HG03045 (cell line): Measurements from ENCODE around the gene SLC34A2.
"Not testable (repeated sequence)": the region's sequence is repeated elsewhere in the genome, so short reads cannot be mapped to it uniquely, and the experiment has no call there.

Experiments used
- ATAC-seq: cut with Tn5 transposase; IDR thresholded peaks from one replicate; pipeline ENCODE4 v1.9.1; 2021; ENCODE audit warnings: mild to moderate bottlenecking, moderate library complexity; ENCODE audit not compliant: unreplicated experiment

SLC34A2 gene

DNA sequence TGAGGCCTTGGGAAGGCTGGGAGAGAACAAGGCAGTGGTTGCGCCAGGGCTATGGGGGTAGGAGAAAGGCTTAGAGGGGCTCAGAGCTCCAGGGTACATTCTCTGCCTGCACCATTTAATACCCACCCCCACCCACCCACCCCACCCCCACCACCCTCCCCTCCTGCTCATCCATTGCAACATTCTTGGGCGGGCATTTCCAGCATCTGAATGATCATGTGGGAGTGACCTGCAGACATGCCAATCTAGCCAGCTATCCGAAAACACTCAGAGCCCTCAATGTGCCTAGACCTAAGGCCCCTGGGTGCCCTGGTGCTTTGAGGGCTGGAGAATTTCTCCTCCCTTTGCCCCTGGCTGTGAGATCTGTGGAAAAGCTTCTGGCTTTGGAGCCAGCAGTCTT is 3.1 kb downstream of the SLC34A2 start:
- no peak for ATAC-seq

DNA sequence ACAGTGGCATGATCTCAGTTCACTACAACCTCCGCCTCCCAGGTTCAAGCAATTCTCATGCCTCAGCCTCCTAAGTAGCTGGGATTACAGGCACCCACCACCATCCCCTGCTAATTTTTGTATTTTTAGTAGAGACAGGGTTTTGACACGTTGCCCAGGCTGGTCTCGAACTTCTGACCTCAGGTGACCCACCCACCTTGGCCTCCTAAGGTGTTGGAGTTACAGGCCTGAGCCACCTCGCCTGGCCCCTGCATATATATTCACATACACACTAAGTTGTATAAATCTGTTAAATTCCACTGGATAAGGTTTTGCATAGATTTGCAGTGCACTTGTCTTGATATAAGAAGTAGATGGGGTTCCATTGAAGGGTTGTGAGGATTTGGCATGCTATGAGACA is 5.8 kb downstream of the SLC34A2 start:
- not testable (repeated sequence) for ATAC-seq

DNA sequence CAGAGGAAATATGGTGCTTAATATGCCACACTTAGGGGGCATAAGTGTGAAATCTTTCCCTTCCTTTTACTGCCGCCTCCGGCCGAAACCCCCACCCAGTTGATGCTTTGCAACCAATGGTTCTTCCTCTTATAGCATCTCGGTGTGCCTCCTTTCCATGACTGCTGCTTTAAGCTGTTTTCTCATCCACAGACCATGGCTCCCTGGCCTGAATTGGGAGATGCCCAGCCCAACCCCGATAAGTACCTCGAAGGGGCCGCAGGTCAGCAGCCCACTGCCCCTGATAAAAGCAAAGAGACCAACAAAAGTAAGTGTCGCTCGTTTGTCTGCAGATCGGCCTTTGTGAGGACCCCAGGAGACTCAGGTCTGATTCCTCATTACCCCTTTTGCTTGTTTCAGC is 6.7 kb downstream of the SLC34A2 start:
- ATAC-seq: no peak

DNA sequence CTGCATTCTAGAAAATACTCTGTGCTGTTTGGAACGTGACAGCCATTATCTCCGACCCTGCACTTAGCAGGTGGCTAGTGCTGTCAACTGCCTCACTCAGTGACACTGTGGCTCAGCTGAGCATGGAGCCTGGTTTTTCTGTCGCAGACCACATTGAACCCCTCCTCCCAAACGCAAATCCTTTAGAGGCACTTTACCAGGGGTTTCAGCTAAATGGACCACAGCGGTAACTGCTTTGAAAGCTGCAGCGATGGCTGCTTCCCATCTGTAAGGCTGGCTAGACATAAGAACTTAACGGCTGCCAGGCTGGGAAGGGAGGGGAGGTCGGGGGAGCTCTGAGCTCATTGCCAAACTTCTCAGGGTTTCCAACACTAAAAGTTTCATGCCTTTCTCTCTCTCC is 8.1 kb downstream of the SLC34A2 start:
- ATAC-seq: no peak

DNA sequence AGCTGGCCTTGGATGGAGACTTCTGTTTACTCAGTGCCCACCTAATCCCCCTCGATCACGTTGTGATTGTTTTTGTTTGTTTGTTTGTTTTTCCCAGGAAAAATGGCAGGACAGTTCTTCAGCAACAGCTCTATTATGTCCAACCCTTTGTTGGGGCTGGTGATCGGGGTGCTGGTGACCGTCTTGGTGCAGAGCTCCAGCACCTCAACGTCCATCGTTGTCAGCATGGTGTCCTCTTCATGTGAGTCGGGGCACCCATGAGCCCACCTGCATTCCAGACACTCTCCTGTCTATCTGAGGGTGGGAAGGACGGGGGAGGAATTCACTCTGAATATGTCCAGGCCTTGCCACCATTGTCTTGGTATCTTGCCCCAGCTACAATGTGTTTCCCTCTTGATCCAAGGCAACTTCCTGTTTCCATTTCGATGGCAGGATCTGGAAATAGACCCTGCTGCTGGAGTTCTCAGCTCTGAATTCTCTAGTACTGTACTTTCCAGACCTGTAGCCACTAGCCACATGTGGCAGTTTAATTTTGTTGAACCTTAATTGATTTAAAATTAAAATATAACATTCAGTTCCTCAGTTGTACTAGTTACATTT is 10.5 kb downstream of the SLC34A2 start:
- ATAC-seq: no peak

DNA sequence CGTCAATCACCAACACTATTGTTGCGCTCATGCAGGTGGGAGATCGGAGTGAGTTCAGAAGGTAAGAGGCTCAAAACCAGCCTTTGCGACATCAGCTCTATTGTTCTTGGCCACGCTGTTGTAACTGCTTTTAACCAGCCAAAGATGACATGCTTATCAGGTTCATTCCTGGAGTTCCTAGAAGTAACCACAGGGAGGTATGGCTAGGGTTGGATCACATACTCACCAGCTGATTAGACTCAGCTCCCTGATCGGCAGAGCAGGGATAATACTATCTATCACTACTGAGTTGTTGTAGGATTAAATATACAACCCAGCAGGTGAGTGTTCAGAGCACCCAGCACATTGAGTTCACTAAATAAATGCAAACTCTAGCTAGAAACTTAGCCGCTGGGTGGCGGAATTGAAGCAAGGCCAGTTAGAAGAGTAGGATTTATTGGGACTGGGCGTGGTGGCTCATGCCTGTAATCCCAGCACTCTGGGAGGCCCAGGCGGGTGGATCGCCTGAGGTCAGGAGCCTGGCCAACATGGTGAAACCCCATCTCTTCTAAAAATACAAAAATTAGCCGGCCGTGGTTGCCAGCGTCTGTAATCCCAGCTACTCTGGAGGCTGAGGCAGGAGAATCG is 12.4 kb downstream of the SLC34A2 start:
- no peak for ATAC-seq

DNA sequence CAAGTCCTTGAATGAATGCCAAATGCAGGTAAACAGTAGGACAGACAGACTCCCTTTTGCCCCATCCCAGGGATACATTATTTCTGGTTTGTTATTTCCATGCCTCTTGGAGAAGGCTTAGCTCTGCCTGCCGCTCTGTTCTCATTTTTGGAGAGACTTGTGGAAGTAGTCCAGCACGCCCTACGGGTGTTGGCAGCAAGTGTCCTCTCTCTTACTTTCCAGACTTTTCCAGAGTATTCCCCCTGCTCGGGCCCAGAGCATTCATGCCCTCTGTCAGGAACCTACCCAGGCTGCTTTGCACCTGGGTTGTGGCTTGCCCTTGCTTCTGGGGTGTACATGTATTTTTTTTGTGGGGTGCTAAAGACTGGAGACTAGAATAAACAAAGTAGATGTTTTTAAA is 15.3 kb downstream of the SLC34A2 start:
- no peak for ATAC-seq

DNA sequence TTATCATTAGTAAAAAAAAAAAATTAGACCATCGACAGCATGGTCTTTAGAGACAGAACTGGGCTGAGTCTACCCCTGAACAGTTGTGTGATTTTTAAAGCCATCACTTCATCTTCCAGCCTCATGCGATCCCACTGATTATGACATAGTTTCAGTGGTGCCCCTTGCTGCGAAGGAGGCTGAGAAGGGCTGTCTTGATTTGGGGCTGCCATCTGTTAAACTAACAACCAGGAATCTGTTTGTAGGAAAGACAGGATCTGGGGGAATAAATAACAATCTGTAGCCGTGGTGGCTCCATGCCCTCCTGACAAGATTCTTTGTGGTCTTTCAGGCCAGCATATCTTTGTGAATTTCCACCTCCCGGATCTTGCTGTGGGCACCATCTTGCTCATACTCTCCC is 17.1 kb downstream of the SLC34A2 start:
- ATAC-seq: no peak

DNA sequence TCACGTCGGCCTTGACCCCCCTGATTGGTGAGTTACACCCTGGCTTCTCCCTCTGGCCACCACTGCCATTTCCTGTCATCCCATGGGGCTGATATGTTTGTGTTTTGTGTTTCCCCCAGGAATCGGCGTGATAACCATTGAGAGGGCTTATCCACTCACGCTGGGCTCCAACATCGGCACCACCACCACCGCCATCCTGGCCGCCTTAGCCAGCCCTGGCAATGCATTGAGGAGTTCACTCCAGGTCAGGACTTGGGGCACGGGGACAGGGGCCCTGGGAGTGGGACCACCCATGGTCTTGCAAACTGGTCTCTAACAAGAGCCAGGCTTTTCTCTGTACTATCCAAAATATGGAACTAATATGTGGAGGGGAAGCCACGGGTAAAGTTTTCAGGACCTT is 18.7 kb downstream of the SLC34A2 start:
- ATAC-seq: no peak

DNA sequence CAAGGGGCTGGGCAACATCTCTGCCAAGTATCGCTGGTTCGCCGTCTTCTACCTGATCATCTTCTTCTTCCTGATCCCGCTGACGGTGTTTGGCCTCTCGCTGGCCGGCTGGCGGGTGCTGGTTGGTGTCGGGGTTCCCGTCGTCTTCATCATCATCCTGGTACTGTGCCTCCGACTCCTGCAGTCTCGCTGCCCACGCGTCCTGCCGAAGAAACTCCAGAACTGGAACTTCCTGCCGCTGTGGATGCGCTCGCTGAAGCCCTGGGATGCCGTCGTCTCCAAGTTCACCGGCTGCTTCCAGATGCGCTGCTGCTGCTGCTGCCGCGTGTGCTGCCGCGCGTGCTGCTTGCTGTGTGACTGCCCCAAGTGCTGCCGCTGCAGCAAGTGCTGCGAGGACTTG is 20.6 kb downstream of the SLC34A2 start:
- no peak for ATAC-seq

DNA sequence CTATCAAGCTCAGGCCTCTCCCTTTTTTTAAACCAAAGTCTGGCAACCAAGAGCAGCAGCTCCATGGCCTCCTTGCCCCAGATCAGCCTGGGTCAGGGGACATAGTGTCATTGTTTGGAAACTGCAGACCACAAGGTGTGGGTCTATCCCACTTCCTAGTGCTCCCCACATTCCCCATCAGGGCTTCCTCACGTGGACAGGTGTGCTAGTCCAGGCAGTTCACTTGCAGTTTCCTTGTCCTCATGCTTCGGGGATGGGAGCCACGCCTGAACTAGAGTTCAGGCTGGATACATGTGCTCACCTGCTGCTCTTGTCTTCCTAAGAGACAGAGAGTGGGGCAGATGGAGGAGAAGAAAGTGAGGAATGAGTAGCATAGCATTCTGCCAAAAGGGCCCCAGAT is 21.5 kb downstream of the SLC34A2 start:
- no peak for ATAC-seq

DNA sequence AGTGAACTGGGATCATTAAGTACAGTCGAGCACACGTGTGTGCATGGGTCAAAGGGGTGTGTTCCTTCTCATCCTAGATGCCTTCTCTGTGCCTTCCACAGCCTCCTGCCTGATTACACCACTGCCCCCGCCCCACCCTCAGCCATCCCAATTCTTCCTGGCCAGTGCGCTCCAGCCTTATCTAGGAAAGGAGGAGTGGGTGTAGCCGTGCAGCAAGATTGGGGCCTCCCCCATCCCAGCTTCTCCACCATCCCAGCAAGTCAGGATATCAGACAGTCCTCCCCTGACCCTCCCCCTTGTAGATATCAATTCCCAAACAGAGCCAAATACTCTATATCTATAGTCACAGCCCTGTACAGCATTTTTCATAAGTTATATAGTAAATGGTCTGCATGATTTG is 22.3 kb downstream of the SLC34A2 start:
- no peak for ATAC-seq

DNA sequence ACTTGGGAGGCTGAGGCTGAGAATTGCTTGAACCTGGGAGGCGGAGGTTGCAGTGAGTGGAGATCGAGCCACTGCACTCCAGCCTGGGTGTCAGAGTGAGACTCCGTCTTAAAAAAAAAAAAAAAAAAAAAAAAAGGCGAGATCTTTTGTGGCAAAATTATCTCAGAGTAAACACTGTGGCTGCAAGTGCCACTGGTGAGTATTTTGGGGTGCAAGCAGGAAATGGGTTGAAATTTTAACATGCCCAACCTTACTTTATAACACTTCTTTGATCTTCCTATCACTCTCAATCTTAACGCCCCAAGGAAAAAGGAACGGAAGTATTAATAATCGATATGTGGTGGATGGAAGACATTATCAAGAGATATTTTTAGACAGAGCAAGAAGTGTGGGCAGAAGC is 32.1 kb downstream of the SLC34A2 start:
- ATAC-seq: no peak

DNA sequence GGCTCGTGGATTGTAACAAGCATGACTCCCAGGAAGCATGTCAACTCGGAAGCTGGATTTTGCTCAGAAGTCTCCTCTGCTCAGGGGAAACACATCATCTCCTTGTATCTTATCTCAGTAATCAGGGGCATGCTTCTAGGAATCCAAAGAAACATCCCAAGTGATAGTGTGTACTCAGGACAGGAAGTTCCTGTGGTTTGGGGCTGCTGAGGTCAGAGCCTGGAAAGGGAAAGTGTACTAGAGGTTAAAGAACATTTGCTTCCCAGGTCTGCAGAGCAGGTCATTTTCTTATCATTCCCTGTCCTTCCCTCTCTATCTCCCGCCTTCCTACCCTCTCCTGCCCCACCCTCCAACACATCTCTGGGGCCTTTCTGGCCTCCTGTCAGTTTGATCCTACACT is 38.8 kb downstream of the SLC34A2 start:
- no peak for ATAC-seq

DNA sequence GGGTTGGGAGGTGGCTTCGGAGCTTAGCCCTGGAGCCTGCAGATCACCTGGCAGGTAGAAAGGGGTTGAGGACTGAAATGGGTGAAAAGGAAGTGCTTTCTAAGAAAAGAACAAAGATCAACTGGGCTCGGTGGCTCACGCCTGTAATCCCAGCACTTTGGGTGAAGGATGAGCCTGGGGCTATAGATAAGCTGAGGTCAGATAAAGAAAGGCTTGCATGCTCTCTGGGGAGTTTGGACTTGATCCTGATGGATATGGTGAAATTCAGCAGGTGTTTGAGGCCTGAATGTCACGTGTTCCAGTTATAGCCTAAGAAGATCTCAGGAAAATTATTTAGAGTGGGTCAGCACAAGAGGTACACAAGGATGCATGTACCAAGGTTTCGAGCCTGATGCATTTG is 40.8 kb downstream of the SLC34A2 start:
- ATAC-seq: no peak

DNA sequence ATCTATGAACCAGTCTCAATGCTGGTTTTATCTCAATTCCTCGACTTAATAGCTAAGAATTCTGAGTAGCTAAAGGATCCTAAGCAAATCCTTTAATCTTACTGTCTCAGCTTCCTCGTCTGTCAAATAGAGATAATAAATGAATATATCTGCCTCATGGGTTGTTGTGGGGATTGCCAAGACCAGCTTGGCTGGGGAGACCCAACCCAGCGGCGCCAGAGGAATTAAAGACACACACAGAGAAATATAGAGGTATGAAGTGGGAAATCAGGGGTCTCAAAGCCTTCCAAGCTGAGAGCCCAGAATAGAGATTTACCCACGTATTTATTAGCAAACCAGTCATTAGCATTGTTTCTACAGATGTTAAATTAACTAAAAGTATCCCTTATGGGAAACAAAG is 41.9 kb downstream of the SLC34A2 start:
- ATAC-seq: no peak

DNA sequence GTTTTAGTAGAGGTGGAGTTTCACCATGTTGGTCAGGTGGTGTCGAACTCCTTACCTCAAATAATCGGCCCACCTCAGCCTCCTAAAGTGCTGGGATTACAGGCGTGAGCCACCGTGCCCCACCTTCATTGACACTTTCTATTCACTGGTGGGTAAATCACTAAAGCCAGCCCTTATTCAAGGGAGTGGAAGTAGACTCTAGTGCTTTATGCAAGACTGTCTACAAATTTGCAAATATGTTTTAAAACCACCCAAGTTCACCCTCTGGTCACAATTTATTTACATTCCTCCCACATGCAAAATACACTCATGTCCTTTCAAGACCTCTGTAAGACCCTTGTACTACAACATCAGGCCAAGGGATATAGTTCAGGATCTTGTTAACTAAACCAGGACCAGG is 45.0 kb downstream of the SLC34A2 start:
- no peak for ATAC-seq

DNA sequence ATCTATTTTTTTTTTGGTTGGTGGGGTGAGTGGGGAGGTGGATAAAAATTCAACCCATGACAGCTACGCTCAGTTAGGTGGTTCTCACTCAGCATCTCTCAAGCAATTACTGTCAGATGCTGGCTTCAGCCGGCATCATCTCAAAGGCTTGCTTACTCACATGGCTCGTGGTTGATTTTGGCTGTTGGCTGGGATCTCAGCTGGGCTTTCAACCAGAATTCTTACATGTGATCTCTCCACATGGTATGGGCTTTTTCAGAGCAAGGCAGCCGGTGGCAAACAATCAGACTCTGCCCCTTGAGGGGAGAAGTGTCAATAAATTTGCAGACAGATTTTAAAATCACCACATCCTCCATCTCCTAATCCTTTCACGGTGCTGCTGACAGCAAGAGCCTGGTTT is 47.2 kb downstream of the SLC34A2 start:
- ATAC-seq: no peak

DNA sequence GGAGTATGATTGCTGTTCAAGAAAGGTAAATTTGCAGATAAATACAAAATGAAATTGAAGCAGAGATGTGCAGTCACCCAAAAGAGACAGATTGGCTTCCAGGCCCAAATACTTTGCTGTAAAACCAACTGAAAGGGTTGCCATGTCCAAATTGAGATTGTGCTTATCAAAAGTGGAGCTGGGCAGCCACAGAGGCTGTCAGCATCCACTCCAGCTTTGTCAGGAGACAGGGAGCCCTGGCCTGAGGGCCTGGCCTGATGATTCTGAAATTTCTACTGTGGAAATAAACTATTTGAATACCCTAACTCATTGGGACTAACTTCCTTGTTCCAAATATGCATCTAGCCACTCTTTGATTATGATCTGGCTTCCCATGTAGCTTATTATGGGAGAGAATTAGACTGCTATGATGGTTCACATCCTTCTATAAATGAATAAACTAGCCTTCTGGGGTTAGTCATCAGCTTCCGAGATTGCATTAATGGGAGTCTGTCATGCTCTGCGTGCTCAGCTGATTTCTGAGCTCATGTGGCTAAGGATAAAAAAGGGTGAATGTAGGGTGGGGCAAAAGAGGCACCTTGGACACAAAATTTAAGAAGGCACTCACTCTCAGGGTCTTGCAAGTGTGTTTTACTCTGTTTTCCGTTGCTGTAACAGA is 48.2 kb downstream of the SLC34A2 start:
- ATAC-seq: no peak

DNA sequence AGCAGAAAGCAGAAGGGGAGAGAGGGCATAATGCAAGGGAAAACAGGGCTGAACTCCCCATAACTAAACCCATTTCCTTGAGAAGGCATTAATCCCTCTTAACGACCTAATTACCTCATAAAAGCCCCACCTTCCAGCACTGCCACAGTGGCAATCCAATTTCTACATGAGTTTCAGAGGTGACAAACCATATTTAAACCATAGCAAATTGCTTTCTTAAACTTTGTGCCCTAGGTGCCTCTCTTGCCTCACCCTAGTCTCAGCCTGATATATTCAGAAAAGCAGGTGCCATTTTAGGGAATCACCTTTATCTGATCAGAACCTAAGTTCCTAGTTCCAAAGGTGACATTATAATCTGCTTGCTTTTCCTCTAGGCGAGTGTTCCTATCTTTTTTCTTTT is 48.9 kb downstream of the SLC34A2 start:
- no peak for ATAC-seq

DNA sequence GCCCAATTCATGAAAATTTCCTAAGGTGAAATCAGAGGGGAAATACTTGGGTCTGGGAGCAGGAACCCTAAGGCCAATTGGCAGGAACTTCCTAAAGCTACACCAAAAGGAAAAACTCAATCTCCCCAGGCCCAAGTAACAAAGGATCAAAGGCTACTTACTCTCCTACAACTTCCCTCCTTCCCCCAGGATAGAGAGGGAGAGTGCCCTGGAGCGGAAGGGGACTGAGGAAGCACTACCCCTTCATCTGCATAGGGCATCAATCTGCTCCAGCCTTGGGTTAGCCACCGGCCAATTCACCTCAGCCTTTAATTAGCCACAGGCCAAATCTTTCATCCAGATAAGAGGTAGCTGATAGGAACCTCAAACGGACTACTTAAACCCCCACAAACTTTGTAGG is 55.0 kb downstream of the SLC34A2 start:
- ATAC-seq: no peak

DNA sequence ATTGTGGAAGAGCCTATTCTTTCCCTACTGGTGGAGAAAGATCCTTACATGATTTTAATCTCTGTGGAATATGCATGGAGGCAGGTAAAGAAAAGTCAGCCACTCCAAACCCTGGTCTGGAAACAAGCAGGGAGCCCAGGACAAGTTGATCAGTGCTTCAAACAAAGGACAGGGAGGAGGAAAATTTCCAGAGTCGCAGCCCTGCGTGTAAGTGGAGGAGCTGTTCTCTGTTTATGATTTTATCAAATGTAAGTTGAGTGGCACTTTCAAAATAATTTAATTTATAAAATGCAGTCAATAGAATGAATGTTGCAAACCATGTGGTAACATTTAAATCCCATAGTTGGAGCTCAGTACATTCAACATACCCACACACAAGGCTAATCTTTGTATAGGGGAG is 57.0 kb downstream of the SLC34A2 start:
- no peak for ATAC-seq

DNA sequence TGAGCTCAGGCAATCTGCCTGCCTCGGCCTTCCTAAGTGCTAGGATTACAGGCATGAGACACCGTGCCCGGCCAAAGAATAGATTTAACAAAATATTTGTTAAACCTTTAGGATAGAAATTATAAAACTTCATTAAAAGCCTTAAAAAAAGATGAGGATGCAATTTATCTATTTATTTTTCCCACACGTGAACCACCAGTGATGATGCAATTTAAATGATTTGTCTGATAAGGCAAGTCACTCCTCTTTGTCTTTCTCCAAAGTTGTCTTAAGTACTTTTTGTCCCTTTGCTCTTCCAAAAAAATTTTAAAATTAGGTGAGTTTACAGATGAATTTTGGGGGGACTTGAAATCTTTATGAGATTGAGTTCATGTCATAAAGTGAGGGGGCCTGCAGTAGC is 58.2 kb downstream of the SLC34A2 start:
- no peak for ATAC-seq
